ENCODE data around the gene KCNJ10. TPM values are rescaled to one million over a fixed set of nuclear protein-coding genes. Genes with fewer than 3 reads are reported as not detected.

Gene KCNJ10
- total RNA-seq, 1 donor from 2014 or later: not detected

- H3K27ac Mint-ChIP-seq: peak within 1 kb of the TSS; percentile 88
- H3K9me3 Mint-ChIP-seq: no peaks in the 10 kb centered on the region
- TF ChIP-seq, protein P1, sequence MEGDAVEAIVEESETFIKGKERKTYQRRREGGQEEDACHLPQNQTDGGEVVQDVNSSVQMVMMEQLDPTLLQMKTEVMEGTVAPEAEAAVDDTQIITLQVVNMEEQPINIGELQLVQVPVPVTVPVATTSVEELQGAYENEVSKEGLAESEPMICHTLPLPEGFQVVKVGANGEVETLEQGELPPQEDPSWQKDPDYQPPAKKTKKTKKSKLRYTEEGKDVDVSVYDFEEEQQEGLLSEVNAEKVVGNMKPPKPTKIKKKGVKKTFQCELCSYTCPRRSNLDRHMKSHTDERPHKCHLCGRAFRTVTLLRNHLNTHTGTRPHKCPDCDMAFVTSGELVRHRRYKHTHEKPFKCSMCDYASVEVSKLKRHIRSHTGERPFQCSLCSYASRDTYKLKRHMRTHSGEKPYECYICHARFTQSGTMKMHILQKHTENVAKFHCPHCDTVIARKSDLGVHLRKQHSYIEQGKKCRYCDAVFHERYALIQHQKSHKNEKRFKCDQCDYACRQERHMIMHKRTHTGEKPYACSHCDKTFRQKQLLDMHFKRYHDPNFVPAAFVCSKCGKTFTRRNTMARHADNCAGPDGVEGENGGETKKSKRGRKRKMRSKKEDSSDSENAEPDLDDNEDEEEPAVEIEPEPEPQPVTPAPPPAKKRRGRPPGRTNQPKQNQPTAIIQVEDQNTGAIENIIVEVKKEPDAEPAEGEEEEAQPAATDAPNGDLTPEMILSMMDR (conservative IDR thresholded peaks at IDR 0.05): no peak
- H3K4me3 Mint-ChIP-seq: peak within 1 kb of the TSS; percentile 96
- H3K4me1 Mint-ChIP-seq (ENCODE audit: unreplicated experiment): peaks cover 18% of the 10 kb centered on the region
- DNase-seq (ENCODE audit: extremely low spot score, unreplicated experiment): peak; percentile 93
- no peaks in the 10 kb centered on the region for H3K36me3 Mint-ChIP-seq
- peaks cover 14% of the 10 kb centered on the region for H3K27me3 Mint-ChIP-seq
Observed at GRCh38 chr1:160031365-160032164, 38.4 kb downstream of the KCNJ10 start, which contains the start of gene PIGM. TSS of gene PIGM (minus strand) at chr1:160031990. CDS start at chr1:160031739, 251 bp downstream.

DNA sequence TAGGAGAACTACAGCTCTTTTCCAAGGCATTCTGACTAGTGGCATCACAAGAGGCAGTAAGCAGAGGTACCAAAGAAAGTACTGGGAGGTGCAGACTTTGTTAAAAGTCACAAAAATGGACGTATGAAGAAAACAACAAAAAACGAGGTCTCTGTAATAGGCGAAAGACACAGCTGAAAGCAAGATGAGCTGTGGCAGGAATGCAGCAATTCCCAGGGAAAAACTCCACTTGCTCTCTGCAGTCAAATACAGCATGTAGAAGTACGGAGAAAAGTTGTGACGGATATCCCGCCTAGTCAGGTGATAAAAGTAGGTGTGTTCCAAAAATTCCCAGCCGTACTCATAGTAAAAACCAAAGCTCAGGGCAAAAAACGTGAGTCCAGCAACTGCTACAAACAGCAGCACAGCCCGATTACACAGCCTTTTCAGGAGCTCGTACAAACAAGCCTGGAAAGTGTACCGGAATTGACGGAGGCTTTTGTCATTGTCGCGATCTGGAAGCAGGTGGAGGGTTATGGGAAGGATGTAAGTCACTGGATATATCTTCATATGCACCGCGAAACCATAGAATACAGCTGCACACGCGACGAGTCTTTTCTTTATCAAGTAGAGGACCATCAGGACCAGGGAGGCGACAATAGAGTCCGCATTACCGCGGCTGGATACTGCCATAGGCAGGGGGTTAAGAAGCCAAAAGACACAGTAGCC lies 39.1 kb downstream of the KCNJ10 start:
- H3K36me3 Mint-ChIP-seq: no peaks in the 10 kb centered on the region
- H3K4me1 Mint-ChIP-seq (ENCODE audit: unreplicated experiment): peaks cover 18% of the 10 kb centered on the region
- peak overlapping the region; percentile 88 for H3K27ac Mint-ChIP-seq
- H3K27me3 Mint-ChIP-seq: peaks cover 14% of the 10 kb centered on the region
- peak overlapping the region; percentile 96 for H3K4me3 Mint-ChIP-seq
- no peaks in the 10 kb centered on the region for H3K9me3 Mint-ChIP-seq
- TF ChIP-seq, protein P1 (conservative IDR thresholded peaks at IDR 0.05): no peak
- no peak for DNase-seq (ENCODE audit: extremely low spot score, unreplicated experiment)

GRCh38 chr1:160028426-160028825 lies 41.5 kb downstream of the KCNJ10 start:
- no peak overlapping the region for H3K4me3 Mint-ChIP-seq
- H3K9me3 Mint-ChIP-seq: no peaks in the 10 kb centered on the region
- TF ChIP-seq, protein P1 (conservative IDR thresholded peaks at IDR 0.05): no peak
- peaks cover 24% of the 10 kb centered on the region for H3K4me1 Mint-ChIP-seq (ENCODE audit: unreplicated experiment)
- no peaks in the 10 kb centered on the region for H3K27me3 Mint-ChIP-seq
- no peak overlapping the region for H3K27ac Mint-ChIP-seq
- no peaks in the 10 kb centered on the region for H3K36me3 Mint-ChIP-seq
- DNase-seq (ENCODE audit: extremely low spot score, unreplicated experiment): no peak

DNA sequence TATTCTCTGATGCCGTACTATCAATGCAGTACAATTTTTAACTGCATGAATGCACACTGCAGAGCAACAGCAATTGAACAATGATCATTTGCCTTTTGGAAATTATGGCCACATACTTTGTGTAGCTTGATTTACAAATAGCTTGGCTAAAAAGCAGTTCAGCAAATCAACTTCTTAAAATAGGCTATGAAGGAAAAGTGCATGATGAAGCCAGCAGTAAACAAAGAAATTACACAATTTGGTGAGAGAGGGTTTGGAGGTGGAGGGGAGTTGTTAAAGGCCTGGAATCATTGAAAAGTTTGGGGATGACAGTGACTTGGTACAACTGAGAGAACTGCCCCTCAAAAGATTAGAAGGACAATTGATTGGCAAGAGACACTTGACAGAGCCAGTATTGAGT lies 44.6 kb downstream of the KCNJ10 start:
- peaks cover 22% of the 10 kb centered on the region for H3K4me1 Mint-ChIP-seq (ENCODE audit: unreplicated experiment)
- H3K36me3 Mint-ChIP-seq: no peaks in the 10 kb centered on the region
- TF ChIP-seq, protein P1 (conservative IDR thresholded peaks at IDR 0.05): no peak
- no peak overlapping the region for H3K27ac Mint-ChIP-seq
- no peak for DNase-seq (ENCODE audit: extremely low spot score, unreplicated experiment)
- no peaks in the 10 kb centered on the region for H3K27me3 Mint-ChIP-seq
- no peaks in the 10 kb centered on the region for H3K9me3 Mint-ChIP-seq
- H3K4me3 Mint-ChIP-seq: no peak overlapping the region

- no peaks in the 10 kb centered on the region for H3K36me3 Mint-ChIP-seq
Observed at GRCh38 chr1:160024195-160024905, 45.6 kb downstream of the KCNJ10 start.

More at GRCh38 chr1:160024195-160024905, 45.6 kb downstream of the KCNJ10 start:
- Mint-ChIP-seq H3K9me3 (no peaks in the 10 kb centered on the region), H3K27ac (no peak overlapping the region), H3K27me3 (no peaks in the 10 kb centered on the region), H3K4me3 (no peak overlapping the region), H3K4me1 (ENCODE audit: unreplicated experiment) (peaks cover 20% of the 10 kb centered on the region)
- TF ChIP-seq, protein P1 (conservative IDR thresholded peaks at IDR 0.05): no peak
- DNase-seq (ENCODE audit: extremely low spot score, unreplicated experiment): no peak

Measured in type B pancreatic cell (in vitro differentiated cells).